DMS 273 (cell line): ENCODE measurements around the gene TAF11L6.
"Not testable (repeated sequence)": the region's sequence is repeated elsewhere in the genome, so short reads cannot be mapped to it uniquely, and the experiment has no call there.

Source experiments
- DNase-seq: peaks from one replicate; lab custom pipeline; 2025; ENCODE audit not compliant: unreplicated experiment; lab: John Stamatoyannopoulos, UW

TAF11L6 gene

GRCh38 chr5:17528369-17528768 lies at the start of gene TAF11L6:
Gene TAF11L6, plus strand, starts transcription at chr5:17528669.
- not testable (repeated sequence) for DNase-seq

DNA sequence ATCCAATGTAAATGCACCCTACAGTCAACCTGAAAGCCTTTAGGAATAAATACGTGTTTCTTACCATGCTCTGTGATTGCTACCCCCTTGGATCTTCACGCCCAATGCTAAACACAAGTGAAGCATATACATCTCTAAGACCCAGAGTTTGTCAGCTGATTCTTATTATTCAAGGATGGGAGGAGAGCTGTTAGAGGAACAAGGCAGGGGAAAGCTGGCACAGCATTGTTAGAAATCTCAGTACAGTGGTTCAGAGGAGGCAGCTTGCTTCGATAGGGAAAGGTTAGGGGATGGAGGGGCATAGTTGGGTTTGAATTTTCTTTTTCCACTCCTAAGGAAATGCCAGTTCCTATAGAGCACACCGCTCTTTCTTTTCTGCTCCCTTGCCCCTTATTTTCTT lies 47.1 kb upstream of the TAF11L6 start:
- no peak for DNase-seq

DNA sequence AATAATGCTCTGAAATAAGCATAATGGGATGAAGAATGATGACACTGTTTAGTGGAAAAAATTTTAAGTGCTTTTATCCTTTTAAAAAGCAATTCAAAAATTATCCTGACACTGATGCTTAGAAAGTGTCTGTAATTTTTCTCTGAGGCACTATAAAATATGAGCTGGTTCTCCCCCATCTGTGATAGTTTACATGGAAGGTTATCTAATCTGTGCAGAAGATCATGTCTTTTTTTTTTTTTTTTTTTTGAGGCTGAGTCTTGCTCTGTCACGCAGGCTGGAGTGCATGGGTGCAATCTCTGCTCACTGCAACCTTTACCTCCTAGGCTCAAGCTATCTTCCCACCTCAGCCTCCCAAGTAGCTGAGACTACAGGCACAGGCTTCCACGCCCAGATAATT lies 45.7 kb upstream of the TAF11L6 start:
- no peak for DNase-seq

DNA sequence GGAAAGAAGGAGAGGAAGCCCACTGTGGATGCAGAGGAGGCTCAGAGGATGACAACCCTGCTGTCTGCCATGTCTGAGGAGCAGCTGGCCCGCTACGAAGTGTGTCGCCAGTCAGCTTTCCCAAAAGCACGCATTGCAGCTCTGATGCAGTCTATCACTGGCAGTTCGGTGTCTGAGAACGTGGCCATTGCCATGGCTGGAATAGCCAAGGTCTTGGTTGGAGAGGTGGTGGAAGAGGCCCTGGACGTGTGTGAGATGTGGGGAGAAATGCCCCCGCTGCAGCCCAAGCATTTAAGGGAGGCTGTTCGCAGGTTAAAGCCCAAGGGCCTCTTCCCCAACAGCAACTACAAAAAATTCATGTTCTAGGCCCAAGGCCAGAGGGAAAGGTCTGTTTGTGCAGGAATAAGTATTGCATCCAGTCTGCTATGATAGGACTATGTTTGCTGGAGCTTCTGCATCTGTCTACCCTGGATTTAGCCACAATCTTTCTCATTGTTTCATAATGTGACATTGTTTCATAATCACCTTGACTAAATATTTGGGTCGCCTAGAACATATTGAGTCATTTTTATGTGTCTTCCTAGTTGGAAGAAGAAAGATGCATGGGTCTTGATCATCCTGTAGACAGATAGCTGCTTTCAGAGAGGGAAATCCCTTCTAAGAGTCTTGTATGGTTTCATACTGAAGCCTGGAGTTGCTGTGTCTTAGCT lies 41.9 kb upstream of the TAF11L6 start:
- DNase-seq = not testable (repeated sequence)

GRCh38 chr5:17487174-17487512 lies 41.3 kb upstream of the TAF11L6 start:
- no peak for DNase-seq

- not testable (repeated sequence) for DNase-seq
Measured at GRCh38 chr5:17491257-17491656, 37.2 kb upstream of the TAF11L6 start.

DNA sequence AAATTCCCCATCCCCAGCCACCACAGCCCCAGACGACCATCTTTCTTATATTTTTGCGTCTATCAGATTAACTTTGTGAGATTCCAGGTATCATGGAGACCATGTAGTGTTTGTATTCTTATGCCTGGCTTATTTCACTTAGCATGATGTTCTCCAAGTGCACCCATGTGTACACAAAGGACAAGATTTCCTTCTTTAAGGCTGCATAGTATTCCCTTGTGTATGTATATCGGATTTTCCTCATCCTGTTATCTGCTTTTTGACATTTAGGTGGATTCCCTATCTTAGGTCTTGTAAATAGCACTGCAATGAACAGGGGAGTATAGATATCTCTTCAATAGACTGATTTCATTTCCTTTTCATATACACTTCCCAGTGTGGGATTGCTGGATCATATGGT lies 35.7 kb upstream of the TAF11L6 start:
- no peak for DNase-seq

DNA sequence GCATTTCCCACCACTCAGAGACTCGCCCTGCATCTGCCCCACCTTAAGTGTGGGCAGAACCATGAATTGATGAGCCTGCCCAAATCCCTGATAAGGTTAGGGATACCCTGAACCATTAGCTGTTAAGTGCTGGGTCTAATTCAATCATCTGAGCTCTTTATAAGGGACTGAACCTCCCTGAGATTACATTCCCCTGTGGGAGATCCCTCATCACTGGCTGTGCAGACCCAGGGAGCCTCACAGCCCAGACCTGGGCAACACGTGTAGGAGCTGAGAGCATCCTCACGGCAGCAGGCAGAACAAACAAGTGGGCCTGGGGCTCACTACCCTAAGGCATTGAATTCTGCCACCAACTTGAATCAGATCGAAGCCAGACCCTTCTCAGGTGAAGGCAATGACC lies 31.0 kb upstream of the TAF11L6 start:
- DNase-seq = no peak

DNA sequence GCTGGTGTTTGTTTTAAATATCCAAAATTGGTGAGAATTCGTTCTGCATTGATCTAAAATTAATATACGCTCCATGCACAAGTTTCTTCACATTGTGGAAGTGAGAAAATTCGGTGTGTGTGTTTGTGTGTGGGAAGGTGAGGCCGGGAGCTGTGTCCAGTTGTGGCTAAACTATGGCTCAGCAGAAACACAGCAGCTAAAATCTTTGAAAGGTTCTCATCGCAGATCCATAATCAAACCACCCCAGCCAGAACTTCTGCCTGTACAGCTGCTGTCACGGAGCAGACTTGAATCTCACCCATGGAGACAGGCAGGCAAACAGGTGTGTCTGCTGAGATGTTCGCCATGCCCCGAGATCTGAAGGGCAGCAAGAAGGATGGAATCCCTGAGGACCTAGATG lies 30.5 kb upstream of the TAF11L6 start, which contains the start of gene TAF11L2:
Gene TAF11L2 (plus strand): TSS at position 301 of the 400 bp plus-strand sequence.
- not testable (repeated sequence) for DNase-seq

DNA sequence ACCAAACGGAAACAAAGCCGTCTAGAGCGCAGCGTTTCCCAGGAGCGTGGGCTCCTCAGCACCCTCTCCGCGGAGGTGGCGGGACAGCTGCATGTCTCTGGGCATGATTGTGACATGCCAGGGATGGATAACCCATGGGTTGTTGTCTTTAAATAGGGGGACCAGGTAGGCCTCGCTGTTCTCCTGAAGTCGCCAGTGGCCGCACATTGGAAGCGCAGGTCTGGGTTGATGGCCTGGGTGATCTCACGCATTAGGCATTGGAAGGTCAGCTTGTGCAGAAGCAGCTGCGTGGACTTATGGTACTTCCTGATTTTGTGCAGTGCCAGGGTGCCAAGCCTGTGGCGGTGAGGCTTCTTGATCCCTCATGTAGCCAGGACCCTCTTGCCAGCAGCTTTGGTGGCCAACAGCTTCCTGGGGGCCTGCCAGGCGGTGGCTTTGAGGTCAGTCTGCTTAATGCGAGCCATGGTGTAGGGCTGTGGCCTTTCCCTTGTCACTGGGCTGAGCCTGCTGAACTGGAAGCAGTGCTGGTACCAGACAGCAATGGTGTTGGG lies 16.6 kb upstream of the TAF11L6 start:
- DNase-seq = no peak

- DNase-seq = not testable (repeated sequence)
Measured at GRCh38 chr5:17517526-17517925, 10.9 kb upstream of the TAF11L6 start.

GRCh38 chr5:17518067-17518466 lies 10.4 kb upstream of the TAF11L6 start, which contains the start of gene TAF11L3:
Gene TAF11L3, plus strand, starts transcription at chr5:17518367.
- DNase-seq = not testable (repeated sequence)

DNA sequence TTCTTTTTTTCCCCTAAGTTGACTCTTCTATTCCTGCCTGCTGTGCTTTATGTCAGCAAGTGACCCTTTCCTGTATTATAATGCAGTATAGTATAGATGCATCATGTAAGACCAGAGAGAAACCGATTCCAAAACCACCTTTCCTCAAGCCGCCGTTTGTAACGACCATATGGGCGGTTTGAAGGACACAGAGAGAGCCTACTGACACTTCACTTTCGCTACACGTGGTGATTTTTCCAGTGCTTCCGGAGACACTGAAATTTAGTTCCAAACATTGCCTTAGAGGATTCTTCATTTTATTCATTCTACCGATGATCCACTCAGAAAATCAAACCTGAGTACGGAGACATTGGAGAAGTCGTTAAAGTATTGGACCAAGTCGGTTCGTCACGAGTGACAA lies 9.0 kb upstream of the TAF11L6 start:
- not testable (repeated sequence) for DNase-seq

DNA sequence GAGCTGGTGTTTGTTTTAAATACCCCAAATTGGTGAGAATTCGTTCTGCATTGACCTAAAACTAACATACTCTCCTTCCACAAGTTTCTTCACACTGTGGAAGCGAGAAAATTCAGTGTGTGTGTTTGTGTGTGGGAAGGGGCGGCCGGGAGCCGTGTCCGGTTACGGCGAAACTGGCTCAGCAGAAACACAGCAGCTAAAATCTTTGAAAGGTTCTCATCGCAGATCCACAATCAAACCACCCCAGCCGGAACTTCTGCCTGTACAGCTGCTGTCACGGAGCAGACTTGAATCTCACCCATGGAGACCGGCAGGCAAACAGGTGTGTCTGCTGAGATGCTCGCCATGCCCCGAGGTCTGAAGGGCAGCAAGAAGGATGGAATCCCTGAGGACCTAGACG lies 7.0 kb upstream of the TAF11L6 start, which contains the start of gene TAF11L4:
Gene TAF11L4 (plus strand): TSS at position 301 of the 400 bp plus-strand sequence.
- DNase-seq = not testable (repeated sequence)

DNA sequence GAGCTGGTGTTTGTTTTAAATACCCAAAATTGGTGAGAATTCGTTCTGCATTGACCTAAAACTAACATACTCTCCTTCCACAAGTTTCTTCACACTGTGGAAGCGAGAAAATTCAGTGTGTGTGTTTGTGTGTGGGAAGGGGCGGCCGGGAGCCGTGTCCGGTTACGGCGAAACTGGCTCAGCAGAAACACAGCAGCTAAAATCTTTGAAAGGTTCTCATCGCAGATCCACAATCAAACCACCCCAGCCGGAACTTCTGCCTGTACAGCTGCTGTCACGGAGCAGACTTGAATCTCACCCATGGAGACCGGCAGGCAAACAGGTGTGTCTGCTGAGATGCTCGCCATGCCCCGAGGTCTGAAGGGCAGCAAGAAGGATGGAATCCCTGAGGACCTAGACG lies 3.5 kb upstream of the TAF11L6 start, which contains the start of gene TAF11L5:
Gene TAF11L5 (plus strand): TSS at position 301 of the 400 bp plus-strand sequence.
- DNase-seq = not testable (repeated sequence)

DNA sequence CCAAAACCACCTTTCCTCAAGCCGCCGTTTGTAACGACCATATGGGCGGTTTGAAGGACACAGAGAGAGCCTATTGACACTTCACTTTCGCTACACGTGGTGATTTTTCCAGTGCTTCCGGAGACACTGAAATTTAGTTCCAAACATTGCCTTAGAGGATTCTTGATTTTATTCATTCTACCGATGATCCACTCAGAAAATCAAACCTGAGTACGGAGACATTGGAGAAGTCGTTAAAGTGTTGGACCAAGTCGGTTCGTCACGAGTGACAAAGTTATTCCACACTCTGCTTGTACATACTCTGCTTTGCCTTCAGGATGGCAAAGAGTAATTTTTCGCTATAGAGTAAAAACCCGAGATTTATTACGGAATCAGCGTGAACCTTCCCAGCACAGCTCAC lies 2.0 kb upstream of the TAF11L6 start:
- DNase-seq = not testable (repeated sequence)
